ENCODE data around the gene ORMDL1. TPM values are rescaled to one million over a fixed set of nuclear protein-coding genes. Genes with fewer than 3 reads are reported as not detected.
"Not testable (repeated sequence)": the region's sequence is repeated elsewhere in the genome, so short reads cannot be mapped to it uniquely, and the experiment has no call there.

Gene ORMDL1
- total and polyA plus RNA-seq, 4 experiments from 2014 or later: 109 to 190 (median 158) TPM

- no peak for DNase-seq
- Mint-ChIP-seq H3K4me1 (peaks cover 0 to 3% (median under 1%) of the 10 kb centered on the region in 4 donors), H3K27me3 (no peaks in the 10 kb centered on the region), H3K27ac (no peak overlapping the region), H3K9me3 (peaks cover 0 to 1% (median 0%) of the 10 kb centered on the region in 8 donors), H3K4me3 (no peak overlapping the region), H3K36me3 (peaks cover 23 to 62% of the 10 kb centered on the region in 2 donors)
- H3K9me3 ChIP-seq (ENCODE audit: control insufficient read depth in 1 of 2, low read length in 2 of 2): no peaks in the 10 kb centered on the region
- H3K4me3 ChIP-seq (ENCODE audit: low read length in 2 of 2): no peak overlapping the region
- H3K27ac ChIP-seq (ENCODE audit: low read depth, low read length): no peak overlapping the region
- intact Hi-C loops (cut with micrococcal nuclease): no loop called here
- peaks cover 53% of the 10 kb centered on the region for H3K36me3 ChIP-seq (ENCODE audit: insufficient read depth, low read length)
- H3K4me1 ChIP-seq (ENCODE audit: insufficient read depth, low read length): no peaks in the 10 kb centered on the region
- CTCF ChIA-PET (ENCODE audit: partially characterized antibody): interaction anchor here (1.5 to 3.7 kb wide), 2 partner anchors 7 to 21 kb away, joined by 5 to 19 read pairs; partner anchors contain the start of gene OSGEPL1
- POLR2A ChIA-PET (ENCODE audit: partially characterized antibody): interaction anchor here (0.8 to 2.8 kb wide), 2 partner anchors 8 to 13 kb away, joined by 3 to 11 read pairs; partner anchors contain the start of genes ORMDL1 and OSGEPL1
- no peaks in the 10 kb centered on the region for H3K27me3 ChIP-seq (ENCODE audit: insufficient read depth, low read length)
Observed at GRCh38 chr2:189770590-189771322, 13.4 kb downstream of the ORMDL1 start.

GRCh38 chr2:189763908-189764661 is 20.1 kb downstream of the ORMDL1 start:
- no peaks in the 10 kb centered on the region for H3K27me3 ChIP-seq (ENCODE audit: insufficient read depth, low read length)

GRCh38 chr2:189762551-189763298 is 21.4 kb downstream of the ORMDL1 start, which contains the start of gene OSGEPL1:
OSGEPL1 (minus strand) TSS chr2:189762792; CDS start chr2:189761640, 1,152 bp downstream.
- H3K9me3 Mint-ChIP-seq: peaks cover 0 to 1% (median 0%) of the 10 kb centered on the region in 8 donors
- CTCF ChIA-PET (ENCODE audit: partially characterized antibody): interaction anchor here (0.5 to 6.9 kb wide), 28 partner anchors 10 to 917 kb away, joined by 3 to 83 read pairs (median 6); partner anchors contain the start of genes ANKAR, ASNSD1, ORMDL1 and PMS1
- H3K4me3 Mint-ChIP-seq: peak within 1 kb of the TSS; percentile 90 to 99 (median 95)
- peaks cover 4 to 15% (median 5%) of the 10 kb centered on the region in 4 donors for H3K4me1 Mint-ChIP-seq
- intact Hi-C loops (cut with micrococcal nuclease): loop anchor here (1.0 to 5.0 kb wide), 6 partner anchors 11 to 555 kb away; partner anchors contain the start of genes ASNSD1, HIBCH, ORMDL1 and PMS1
- peak; percentile 89 to 98 (median 91) for DNase-seq
- H3K4me3 ChIP-seq (ENCODE audit: low read length in 2 of 2): peak within 1 kb of the TSS; percentile 87 to 94
- H3K27ac Mint-ChIP-seq: peak within 1 kb of the TSS; percentile 95 to 99 (median 97)
- H3K27ac ChIP-seq (ENCODE audit: low read depth, low read length): peak within 1 kb of the TSS; percentile 88
- H3K27me3 ChIP-seq (ENCODE audit: insufficient read depth, low read length): no peaks in the 10 kb centered on the region
- no peaks in the 10 kb centered on the region for H3K9me3 ChIP-seq (ENCODE audit: control insufficient read depth in 1 of 2, low read length in 2 of 2)
- H3K36me3 ChIP-seq (ENCODE audit: insufficient read depth, low read length): no peaks in the 10 kb centered on the region
- H3K27me3 Mint-ChIP-seq: no peaks in the 10 kb centered on the region
- POLR2A ChIA-PET (ENCODE audit: partially characterized antibody): interaction anchor here (0.8 to 4.4 kb wide), 25 partner anchors 9 to 1354 kb away, joined by 3 to 95 read pairs (median 5); partner anchors contain the start of genes ANKAR, ASNSD1, MFSD6 and NEMP2
- peaks cover 13% of the 10 kb centered on the region for H3K4me1 ChIP-seq (ENCODE audit: insufficient read depth, low read length)
- peaks cover 11 to 18% of the 10 kb centered on the region in 2 donors for H3K36me3 Mint-ChIP-seq

More at GRCh38 chr2:189763908-189764661, 20.1 kb downstream of the ORMDL1 start:
- H3K4me1 ChIP-seq (ENCODE audit: insufficient read depth, low read length): peaks cover 13% of the 10 kb centered on the region
- intact Hi-C loops (cut with micrococcal nuclease): loop anchor here (5.0 kb wide), 2 partner anchors 67 to 553 kb away; partner anchors contain the start of gene HIBCH
- peaks cover 5% of the 10 kb centered on the region for H3K36me3 ChIP-seq (ENCODE audit: insufficient read depth, low read length)
- no peaks in the 10 kb centered on the region for H3K27me3 Mint-ChIP-seq
- H3K36me3 Mint-ChIP-seq: peaks cover 4 to 23% of the 10 kb centered on the region in 2 donors
- no peak for DNase-seq
- H3K9me3 Mint-ChIP-seq: peaks cover 0 to 1% (median 0%) of the 10 kb centered on the region in 8 donors
- no peaks in the 10 kb centered on the region for H3K9me3 ChIP-seq (ENCODE audit: control insufficient read depth in 1 of 2, low read length in 2 of 2)
- H3K27ac Mint-ChIP-seq: peak overlapping the region in 3 of 7 donors; percentile 22 to 99 (median 97)
- ChIA-PET CTCF (ENCODE audit: partially characterized antibody) (interaction anchor here (1.0 to 6.9 kb wide), 10 partner anchors 8 to 320 kb away, joined by 3 to 83 read pairs (median 18); partner anchors contain the start of genes ASNSD1, ORMDL1 and PMS1), POLR2A (ENCODE audit: partially characterized antibody) (interaction anchor here (0.6 to 4.4 kb wide), 6 partner anchors 10 to 184 kb away, joined by 3 to 95 read pairs (median 8); partner anchors contain the start of genes ORMDL1, PMS1 and SLC40A1)
- peak overlapping the region in 4 of 8 donors; percentile 26 to 67 (median 39) for H3K4me3 Mint-ChIP-seq
- peak overlapping the region; percentile 88 for H3K27ac ChIP-seq (ENCODE audit: low read depth, low read length)
- H3K4me1 Mint-ChIP-seq: peaks cover 4 to 15% (median 5%) of the 10 kb centered on the region in 4 donors
- no peak overlapping the region for H3K4me3 ChIP-seq (ENCODE audit: low read length in 2 of 2)

GRCh38 chr2:189762229-189762550 is 21.9 kb downstream of the ORMDL1 start:
- intact Hi-C loops (cut with micrococcal nuclease): loop anchor here (1.0 to 5.0 kb wide), 6 partner anchors 11 to 555 kb away; partner anchors contain the start of genes ASNSD1, HIBCH, ORMDL1 and PMS1
- no peaks in the 10 kb centered on the region for H3K27me3 Mint-ChIP-seq
- Histone ChIP-seq H3K9me3 (ENCODE audit: control insufficient read depth in 1 of 2, low read length in 2 of 2) (no peaks in the 10 kb centered on the region), H3K4me1 (ENCODE audit: insufficient read depth, low read length) (peaks cover 13% of the 10 kb centered on the region), H3K36me3 (ENCODE audit: insufficient read depth, low read length) (no peaks in the 10 kb centered on the region), H3K27me3 (ENCODE audit: insufficient read depth, low read length) (no peaks in the 10 kb centered on the region), H3K4me3 (ENCODE audit: low read length in 2 of 2) (peak overlapping the region; percentile 87 to 94), H3K27ac (ENCODE audit: low read depth, low read length) (peak overlapping the region; percentile 88)
- H3K4me1 Mint-ChIP-seq: peaks cover 4 to 15% (median 5%) of the 10 kb centered on the region in 4 donors
- H3K9me3 Mint-ChIP-seq: peaks cover 0 to 1% (median 0%) of the 10 kb centered on the region in 8 donors
- H3K36me3 Mint-ChIP-seq: peaks cover 10 to 21% of the 10 kb centered on the region in 2 donors
- POLR2A ChIA-PET (ENCODE audit: partially characterized antibody): interaction anchor here (0.8 to 4.4 kb wide), 23 partner anchors 10 to 1354 kb away, joined by 3 to 95 read pairs (median 6); partner anchors contain the start of genes ANKAR, ASNSD1, MFSD6 and NEMP2
- CTCF ChIA-PET (ENCODE audit: partially characterized antibody): interaction anchor here (0.7 to 6.9 kb wide), 27 partner anchors 10 to 541 kb away, joined by 3 to 83 read pairs (median 6); partner anchors contain the start of genes ANKAR, ASNSD1, ORMDL1 and PMS1
- H3K27ac Mint-ChIP-seq: peak overlapping the region; percentile 95 to 99 (median 97)
- H3K4me3 Mint-ChIP-seq: peak overlapping the region; percentile 90 to 99 (median 95)
- no peak for DNase-seq

GRCh38 chr2:189760154-189760553 is 24.0 kb downstream of the ORMDL1 start:
- Mint-ChIP-seq H3K4me1 (peaks cover 4 to 15% (median 5%) of the 10 kb centered on the region in 4 donors), H3K36me3 (peaks cover 11 to 18% of the 10 kb centered on the region in 2 donors)
- not testable (repeated sequence) for H3K27me3 Mint-ChIP-seq; H3K4me3 Mint-ChIP-seq; H3K36me3 ChIP-seq (ENCODE audit: insufficient read depth, low read length); H3K27me3 ChIP-seq (ENCODE audit: insufficient read depth, low read length); H3K9me3 ChIP-seq (ENCODE audit: control insufficient read depth in 1 of 2, low read length in 2 of 2); H3K27ac Mint-ChIP-seq; H3K9me3 Mint-ChIP-seq; H3K4me3 ChIP-seq (ENCODE audit: low read length in 2 of 2); DNase-seq; H3K27ac ChIP-seq (ENCODE audit: low read depth, low read length)
- H3K4me1 ChIP-seq (ENCODE audit: insufficient read depth, low read length): peaks cover 13% of the 10 kb centered on the region
- ChIA-PET CTCF (ENCODE audit: partially characterized antibody) (interaction anchor here (4.3 to 6.9 kb wide), 2 partner anchors 10 to 100 kb away, joined by 64 to 83 read pairs; partner anchors contain the start of gene ASNSD1), POLR2A (ENCODE audit: partially characterized antibody) (interaction anchor here (0.7 kb wide), 1 partner anchor 90 kb away, joined by 4 read pairs; no protein-coding TSS in a partner anchor)
- intact Hi-C loops (cut with micrococcal nuclease): loop anchor here (5.0 kb wide), 2 partner anchors 63 to 557 kb away; partner anchors contain the start of gene HIBCH
